Activated T-cell treated with anti-CD3 and anti-CD28 coated beads for 24 hours (primary cell): ENCODE results near the gene SNRNP70.
"Not testable (repeated sequence)": the region's sequence is repeated elsewhere in the genome, so short reads cannot be mapped to it uniquely, and the experiment has no call there.

ENCODE experiments used
- DNase-seq: peaks from one replicate; pipeline ENCODE4 v3.0.0-alpha.2; 2020; ENCODE audit warnings: low read depth

Gene SNRNP70

DNA sequence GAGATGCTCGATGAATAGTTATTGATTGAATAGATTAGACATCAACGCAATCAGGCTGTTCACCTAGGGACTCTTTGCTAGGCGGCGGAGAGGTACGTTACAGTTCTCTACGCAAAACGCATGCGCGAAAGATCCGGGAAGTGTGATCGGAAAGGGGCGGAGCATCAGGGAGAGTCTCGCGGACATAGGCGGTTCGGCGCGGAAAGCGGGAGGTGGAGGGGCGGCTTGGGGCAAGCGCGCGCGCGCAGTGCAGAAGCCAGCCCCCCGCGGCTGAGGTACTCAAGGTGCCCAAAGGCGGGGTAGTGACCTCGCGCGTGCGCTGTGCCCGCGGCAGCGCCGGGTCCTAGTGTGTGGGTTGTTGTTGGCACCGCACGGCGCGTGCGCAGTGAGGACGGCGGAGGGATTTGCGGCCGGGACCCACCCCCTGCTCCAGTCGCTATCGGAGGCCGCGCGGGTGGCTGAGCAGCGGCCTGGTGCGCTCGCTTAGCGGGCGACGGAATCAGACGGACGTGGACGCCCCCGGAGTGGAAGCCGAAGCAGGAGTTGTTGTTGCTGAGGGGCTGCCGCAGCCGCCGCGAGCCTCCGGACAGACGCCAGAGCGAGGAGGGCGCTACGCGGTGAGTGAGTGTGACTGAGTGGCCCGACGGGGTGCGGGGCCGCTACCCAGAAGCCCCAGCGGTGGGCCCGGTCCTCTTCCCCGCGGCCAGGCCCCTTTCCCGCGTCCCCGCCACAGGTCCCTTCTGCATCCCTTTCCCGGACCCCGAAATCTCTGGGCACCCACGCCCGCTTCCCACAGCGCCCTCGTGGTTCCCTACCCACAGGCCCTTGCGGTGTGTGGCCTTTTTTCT, at the start of gene SNRNP70:
Gene SNRNP70 (plus strand): TSS at position 432 of the 848 bp plus-strand sequence. CDS start 964 bp downstream, outside the sequence.
- DNase-seq = peak; percentile 99

- peak; percentile 28 for DNase-seq
Observed at GRCh38 chr19:49036815-49037214, 48.4 kb upstream of the SNRNP70 start, which contains the start of gene CGB1. CGB1 (minus strand) TSS chr19:49036895; CDS start chr19:49036711, 184 bp downstream.

DNA sequence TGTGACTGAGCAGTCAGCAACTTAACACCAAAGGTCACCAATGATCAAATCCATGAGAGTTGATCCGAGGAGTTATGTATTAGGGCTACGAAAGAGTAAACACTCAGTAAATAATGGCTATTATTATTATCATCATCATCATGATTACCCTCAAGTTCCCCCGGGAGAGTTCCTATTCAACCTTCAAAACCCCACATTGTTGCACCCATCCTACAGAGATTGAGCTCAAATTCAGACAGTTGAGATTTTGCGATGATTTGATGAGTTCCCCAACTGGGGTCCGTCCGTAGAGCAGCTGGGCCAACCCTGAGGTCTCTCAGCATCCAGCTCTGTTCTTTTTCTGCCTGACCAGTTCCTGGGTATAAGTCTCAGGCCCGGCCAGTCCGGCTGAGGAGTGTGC, 47.1 kb upstream of the SNRNP70 start:
- DNase-seq = not testable (repeated sequence)

DNA sequence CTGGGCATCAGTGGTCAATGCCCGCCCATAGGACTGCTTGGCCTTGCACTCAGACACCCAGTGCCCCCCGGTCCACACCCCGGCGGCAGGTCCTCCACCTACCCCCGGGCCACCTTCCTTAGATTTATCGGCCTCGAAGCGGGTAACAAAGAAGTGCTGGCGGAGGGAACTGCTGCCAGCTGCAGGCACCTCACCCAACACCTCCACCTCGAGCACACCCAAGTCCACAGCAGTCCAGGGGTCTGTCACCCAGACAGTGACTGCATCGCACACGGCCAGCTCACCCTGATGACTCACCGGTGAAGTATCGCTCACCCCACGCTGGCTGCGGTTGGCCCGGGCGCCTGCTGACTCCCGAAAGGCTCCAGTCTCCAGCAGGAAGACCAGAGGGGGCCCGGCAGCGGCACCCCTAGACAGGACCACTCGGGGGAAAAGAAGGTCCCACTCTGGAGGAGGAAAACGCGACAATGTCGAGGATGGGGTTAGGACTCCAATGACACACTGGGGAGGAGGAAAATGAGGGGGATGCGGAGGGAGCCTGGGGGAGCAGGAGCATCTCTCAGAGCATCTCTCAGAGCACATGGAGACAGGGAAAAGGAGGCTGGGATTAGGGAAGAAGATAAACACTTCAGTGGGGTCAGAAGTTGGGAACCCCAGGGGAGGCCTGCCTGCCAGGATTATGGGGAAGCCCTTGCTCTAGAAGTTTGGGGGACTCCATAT, 46.5 kb upstream of the SNRNP70 start:
- DNase-seq = not testable (repeated sequence)

DNA sequence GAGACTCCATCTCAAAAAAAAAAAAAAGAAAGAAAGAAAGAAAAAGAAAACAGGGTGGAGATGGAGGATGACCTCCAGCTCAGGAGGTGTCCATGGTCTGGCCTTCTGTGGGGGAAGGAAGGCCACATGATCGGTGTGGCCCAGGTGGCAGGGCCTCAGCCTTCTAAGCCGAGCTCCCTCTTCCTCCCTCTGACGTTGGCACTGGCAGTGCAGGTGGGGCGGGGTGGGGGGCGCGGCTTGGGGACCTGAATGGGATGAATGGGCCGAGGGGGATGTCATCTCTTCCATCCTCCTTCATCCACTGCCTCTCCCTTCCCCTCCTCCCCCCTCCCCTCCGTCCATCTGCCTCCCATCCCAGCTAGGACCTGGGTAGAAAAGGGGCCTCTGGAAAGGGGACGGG, 45.5 kb upstream of the SNRNP70 start:
- DNase-seq = not testable (repeated sequence)

DNA sequence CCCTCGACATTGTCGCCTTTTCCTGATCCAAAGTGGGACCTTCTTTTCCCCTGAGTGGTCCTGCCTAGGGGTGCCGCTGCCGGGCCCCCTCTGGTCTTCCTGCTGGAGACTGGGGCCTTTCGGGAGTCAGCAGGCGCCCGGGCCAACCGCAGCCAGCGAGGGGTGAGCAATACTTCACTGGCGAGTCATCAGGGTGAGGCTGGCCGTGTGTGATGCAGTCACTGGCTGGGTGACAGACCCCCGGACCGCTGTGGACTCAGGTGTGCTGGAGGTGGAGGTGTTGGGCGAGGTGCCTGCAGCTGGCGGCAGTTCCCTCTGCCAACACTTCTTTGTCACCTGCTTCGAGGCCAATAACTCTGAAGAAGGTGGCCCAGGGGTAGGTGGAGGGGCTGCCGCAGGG, 43.1 kb upstream of the SNRNP70 start:
- no peak for DNase-seq

DNA sequence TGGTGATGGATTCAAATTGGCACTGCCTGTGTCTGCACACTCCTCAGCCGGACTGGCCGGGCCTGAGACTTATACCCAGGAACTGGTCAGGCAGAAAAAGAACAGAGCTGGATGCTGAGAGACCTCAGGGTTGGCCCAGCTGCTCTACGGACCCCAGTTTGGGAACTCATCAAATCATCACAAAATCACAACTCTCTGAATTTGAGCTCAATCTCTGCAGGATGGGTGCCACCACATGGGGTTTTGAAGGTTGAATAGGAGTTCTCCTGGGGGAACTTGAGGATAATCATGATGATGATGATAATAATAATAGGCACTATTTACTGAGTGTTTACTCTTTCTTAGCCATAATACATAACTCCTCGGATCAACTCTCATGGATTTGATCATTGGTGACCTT, 42.6 kb upstream of the SNRNP70 start:
- not testable (repeated sequence) for DNase-seq

- not testable (repeated sequence) for DNase-seq
Observed at GRCh38 chr19:49043548-49043947, 41.7 kb upstream of the SNRNP70 start, which contains the start of gene CGB5. CGB5 (plus strand) TSS chr19:49043848; CDS start chr19:49044210, 362 bp downstream.

- not testable (repeated sequence) for DNase-seq
Observed at GRCh38 chr19:49049011-49049410, 36.2 kb upstream of the SNRNP70 start, which contains the start of gene CGB8. CGB8 (minus strand) TSS chr19:49049111; CDS start chr19:49048739, 372 bp downstream.

GRCh38 chr19:49049834-49050233, 35.4 kb upstream of the SNRNP70 start:
- not testable (repeated sequence) for DNase-seq

DNA sequence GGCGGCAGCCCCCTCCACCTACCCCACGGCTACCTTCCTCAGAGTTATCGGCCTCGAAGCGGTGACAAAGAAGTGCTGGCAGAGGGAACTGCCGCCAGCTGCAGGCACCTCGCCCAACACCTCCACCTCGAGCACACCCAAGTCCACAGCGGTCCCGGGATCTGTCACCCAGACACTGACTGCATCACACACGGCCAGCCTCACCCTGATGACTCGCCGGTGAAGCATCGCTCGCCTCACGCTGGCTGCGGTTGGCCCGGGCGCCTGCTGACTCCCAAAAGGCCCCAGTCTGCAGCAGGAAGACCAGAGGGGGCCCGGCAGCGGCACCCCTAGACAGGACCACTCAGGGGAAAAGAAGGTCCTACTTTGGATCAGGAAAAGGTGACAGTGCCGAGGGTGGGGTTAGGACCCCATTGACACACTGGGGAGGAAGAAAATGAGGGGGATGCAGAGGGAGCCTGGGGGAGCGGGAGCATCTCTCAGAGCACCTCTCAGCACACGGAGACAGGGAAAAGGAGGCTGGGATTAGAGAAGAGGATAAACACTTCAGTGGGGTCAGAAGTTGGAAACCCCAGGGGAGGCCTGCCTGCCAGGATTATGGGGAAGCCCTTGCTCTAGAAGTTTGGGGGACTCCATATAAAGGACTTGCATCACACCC, 34.7 kb upstream of the SNRNP70 start:
- DNase-seq = not testable (repeated sequence)

DNA sequence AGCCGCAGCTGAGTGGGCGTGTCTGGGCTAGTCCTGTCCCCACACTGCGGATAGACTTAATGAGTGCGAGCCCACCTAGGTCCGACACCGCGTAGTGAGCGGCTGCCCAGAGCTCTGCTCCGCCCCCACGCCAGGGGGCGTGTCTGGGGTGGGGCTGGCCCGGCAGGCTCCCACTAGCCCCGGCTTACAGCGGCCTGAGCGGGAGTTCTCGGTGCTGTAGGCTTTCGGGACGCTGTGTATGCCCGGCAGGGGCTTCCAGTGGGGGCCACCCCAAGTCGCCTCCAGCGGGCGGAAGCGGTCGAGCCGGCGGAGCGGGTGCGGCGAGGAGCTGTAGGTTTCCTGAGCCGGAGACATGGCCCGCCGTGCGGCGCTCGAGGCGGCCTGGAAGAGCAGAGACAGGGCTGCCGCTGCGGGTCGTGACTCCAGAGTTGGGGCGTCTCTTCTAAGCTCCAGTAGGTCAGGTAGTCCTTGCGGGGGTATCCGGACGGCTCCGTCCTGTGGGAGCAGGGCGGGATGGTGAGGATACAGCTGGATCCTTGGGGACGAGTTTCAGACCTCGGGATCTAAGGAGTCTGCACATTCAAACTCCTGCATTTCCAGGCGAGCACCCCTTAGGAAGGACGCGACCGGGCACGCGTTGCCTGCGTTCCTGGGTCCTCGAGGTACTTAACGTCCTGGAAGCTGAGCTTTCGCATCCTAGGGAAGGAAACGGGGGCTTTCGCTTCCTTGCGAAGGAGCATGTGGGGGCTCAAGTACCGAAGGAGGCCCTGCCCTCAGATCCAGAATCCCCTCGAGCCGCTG, 28.9 kb upstream of the SNRNP70 start:
- peak; percentile 27 for DNase-seq

GRCh38 chr19:49056902-49057596, 28.2 kb upstream of the SNRNP70 start:
- not testable (repeated sequence) for DNase-seq

DNA sequence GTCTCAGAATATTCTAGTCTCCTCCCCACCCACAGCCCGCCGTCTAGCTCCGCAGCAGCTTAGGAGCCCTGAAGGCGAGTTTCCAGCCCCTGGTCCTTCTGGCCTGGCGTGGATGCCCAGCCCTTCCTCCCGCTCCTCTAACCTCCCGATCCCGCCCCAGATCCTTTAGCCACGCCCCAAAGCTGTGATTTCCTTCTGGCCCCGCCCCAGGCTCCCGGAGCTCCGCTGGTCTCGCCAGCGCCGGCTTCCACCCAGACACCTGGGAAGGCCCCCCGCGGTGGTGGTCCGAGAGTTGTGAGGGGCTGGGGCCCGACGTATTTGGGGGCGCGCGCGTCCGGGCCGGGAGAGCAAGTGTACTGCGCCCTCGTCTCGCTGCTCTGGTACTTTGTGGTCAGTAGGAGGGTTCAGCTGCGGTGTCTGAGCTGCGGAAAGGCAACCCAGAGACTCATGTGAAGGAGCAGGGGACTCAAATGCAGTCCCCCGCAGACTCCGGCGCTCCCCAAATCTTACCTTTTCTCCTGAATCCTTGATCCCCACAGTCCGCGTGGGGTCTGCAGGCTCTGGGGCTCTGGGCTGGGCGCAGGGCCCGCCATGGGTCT, 27.5 kb upstream of the SNRNP70 start, which contains the start of gene CGB7:
Gene CGB7 (minus strand): TSS at position 114 of the 599 bp plus-strand sequence. CDS start 2,374 bp downstream, outside the sequence.
- peak; percentile 26 for DNase-seq

DNA sequence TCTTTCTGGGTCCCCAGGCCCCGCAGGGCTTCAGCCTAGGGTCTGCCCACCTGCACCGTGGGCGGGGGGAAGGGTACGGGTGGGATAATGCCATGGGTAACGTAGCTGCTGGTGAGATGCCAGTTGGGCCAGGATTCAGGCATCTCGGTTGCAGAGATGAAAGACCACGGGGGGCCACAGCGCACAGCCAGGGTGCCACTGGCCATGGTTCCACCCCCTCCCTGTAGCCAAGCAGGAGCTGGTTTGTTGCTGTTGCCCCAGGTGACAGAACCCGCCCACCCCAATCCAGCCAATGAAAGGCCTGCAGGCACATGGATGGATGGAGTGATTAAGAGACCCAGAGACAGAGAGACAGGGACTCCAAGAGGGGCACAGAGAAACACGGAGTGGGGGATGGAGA, 26.7 kb upstream of the SNRNP70 start:
- DNase-seq = no peak

- no peak for DNase-seq
Observed at GRCh38 chr19:49059053-49059452, 26.2 kb upstream of the SNRNP70 start.

GRCh38 chr19:49061000-49061399, 24.3 kb upstream of the SNRNP70 start:
- no peak for DNase-seq

- no peak for DNase-seq
Observed at GRCh38 chr19:49061445-49061844, 23.8 kb upstream of the SNRNP70 start.

DNA sequence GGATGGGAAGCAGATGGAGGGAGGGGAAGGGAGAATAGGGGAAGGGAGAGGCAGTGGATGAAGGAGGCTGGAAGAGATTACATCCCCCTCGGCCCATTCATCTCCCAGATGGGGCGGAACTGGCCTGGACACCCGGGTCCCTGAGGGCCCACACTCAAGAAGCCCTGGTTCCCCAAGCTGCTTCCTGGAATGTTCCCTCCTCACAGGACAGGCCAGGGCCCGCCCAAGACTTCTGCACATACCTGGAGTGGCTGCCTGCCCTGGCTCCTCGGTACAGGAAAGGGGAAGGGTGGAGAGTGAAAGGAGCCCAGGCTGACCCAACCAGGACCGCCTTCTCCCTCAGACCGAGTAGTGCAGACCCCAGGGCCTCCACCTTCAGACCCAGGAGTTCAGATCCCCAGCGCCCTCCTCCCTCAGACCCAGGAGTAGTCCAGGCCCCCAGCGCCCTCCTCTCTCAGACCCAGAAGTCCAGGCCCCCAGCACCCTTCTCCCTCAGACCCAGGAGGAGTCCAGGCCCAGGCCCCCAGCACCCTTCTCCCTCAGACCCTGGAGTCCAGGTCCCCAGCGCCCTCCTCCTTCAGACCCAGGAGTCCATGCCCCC, 21.1 kb upstream of the SNRNP70 start:
- no peak for DNase-seq
